Stimulated activated CD8-positive, alpha-beta memory T cell treated with anti-CD3 and anti-CD28 coated beads, Interleukin-7, amount 100 ng/mL, for 1 hour (primary cell): Measurements from ENCODE around the gene SYNDIG1.

Experiments
- DNase-seq, 2 donors: peaks; one replicate each; pipeline ENCODE4 v3.0.0-alpha.2; 2020; ENCODE audit warnings: low read depth in 2 of 2

Gene SYNDIG1

GRCh38 chr20:24583169-24583792 lies 113.9 kb downstream of the SYNDIG1 start:
- DNase-seq = no peak

- DNase-seq = no peak
These were observed 114.6 kb downstream of the SYNDIG1 start for GRCh38 chr20:24584078-24584477.

- DNase-seq = no peak
These were observed 115.3 kb downstream of the SYNDIG1 start for GRCh38 chr20:24584538-24585356.

- DNase-seq = no peak
These were observed 116.5 kb downstream of the SYNDIG1 start for GRCh38 chr20:24585796-24586522.

GRCh38 chr20:24586523-24586840 lies 117.1 kb downstream of the SYNDIG1 start:
- DNase-seq = no peak

GRCh38 chr20:24587384-24588046 lies 118.1 kb downstream of the SYNDIG1 start:
- DNase-seq = no peak

- DNase-seq = no peak
These were observed 118.7 kb downstream of the SYNDIG1 start for GRCh38 chr20:24588047-24588635.

- no peak for DNase-seq
These were observed 119.4 kb downstream of the SYNDIG1 start for GRCh38 chr20:24588725-24589340.

- DNase-seq = no peak
These were observed 120.0 kb downstream of the SYNDIG1 start for GRCh38 chr20:24589381-24589780.

GRCh38 chr20:24589815-24590177 lies 120.4 kb downstream of the SYNDIG1 start:
- DNase-seq = no peak

GRCh38 chr20:24590178-24590982 lies 121.0 kb downstream of the SYNDIG1 start:
- no peak for DNase-seq

- no peak for DNase-seq
These were observed 127.6 kb downstream of the SYNDIG1 start for GRCh38 chr20:24597051-24597450.

GRCh38 chr20:24598346-24598745 lies 128.9 kb downstream of the SYNDIG1 start:
- no peak for DNase-seq

GRCh38 chr20:24598996-24599395 lies 129.6 kb downstream of the SYNDIG1 start:
- no peak for DNase-seq

- no peak for DNase-seq
These were observed 130.6 kb downstream of the SYNDIG1 start for GRCh38 chr20:24600012-24600411.

GRCh38 chr20:24603454-24603853 lies 134.0 kb downstream of the SYNDIG1 start:
- no peak for DNase-seq

- no peak for DNase-seq
These were observed 135.7 kb downstream of the SYNDIG1 start for GRCh38 chr20:24604966-24605665.

GRCh38 chr20:24605937-24606455 lies 136.6 kb downstream of the SYNDIG1 start:
- DNase-seq = no peak

GRCh38 chr20:24607402-24607801 lies 138.0 kb downstream of the SYNDIG1 start:
- no peak for DNase-seq
